Activated CD4-positive, alpha-beta T cell treated with anti-CD3 and anti-CD28 coated beads for 36 hours (primary cell): ENCODE data around the gene SPTA1. TPM values are rescaled to one million over a fixed set of nuclear protein-coding genes. Genes with fewer than 3 reads are reported as not detected.

ENCODE experiments used
- ATAC-seq: fragments of 200-7000 bp; cut with Tn5 transposase; one replicate; pipeline ENCODE4 v1.10.0; 2021; ENCODE audit warnings: mild to moderate bottlenecking, moderate library complexity
- CTCF ChIA-PET: fragments of 350-600 bp; sonication (Branson Sonifier 250); formaldehyde crosslinking; loops from one replicate; lab custom pipeline; 2021; ENCODE audit warnings: antibody characterized with exemption; lab: Charles Lee
- POLR2A ChIA-PET: fragments of 350-600 bp; sonication (Branson Sonifier 250); formaldehyde crosslinking; loops from one replicate; lab custom pipeline; 2021; ENCODE audit warnings: antibody characterized with exemption, inconsistent platforms; lab: Charles Lee
- DNase-seq: peaks from one replicate; pipeline ENCODE4 v3.0.0-alpha.2; 2020
- H3K27ac Mint-ChIP-seq: one replicate; pipeline ENCODE4 v1.8.0; 2021; ENCODE audit warnings: mixed read lengths
- H3K27me3 Mint-ChIP-seq: one replicate; pipeline ENCODE4 v1.8.0; 2021; ENCODE audit warnings: mixed read lengths
- H3K36me3 Mint-ChIP-seq: one replicate; pipeline ENCODE4 v1.8.0; 2021; ENCODE audit warnings: low read depth, mixed read lengths
- H3K4me1 Mint-ChIP-seq: one replicate; pipeline ENCODE4 v1.8.0; 2021; ENCODE audit warnings: mixed read lengths
- H3K4me3 Mint-ChIP-seq: one replicate; pipeline ENCODE4 v1.8.0; 2021; ENCODE audit warnings: mild to moderate bottlenecking, moderate library complexity, mixed read lengths
- H3K9me3 Mint-ChIP-seq: one replicate; pipeline ENCODE4 v1.8.0; 2021; ENCODE audit warnings: low read depth, mixed read lengths
- intact Hi-C, 2 experiments: fragments of 100-400 bp; cut with DNase I in 1 of 2; cut with micrococcal nuclease in 1 of 2; formaldehyde crosslinking; loops; one replicate each; pipeline versions ENCODE4 v1.14.2 to v1.15.1; 2022 to 2024; cut with DNase I, micrococcal nuclease
- total RNA-seq, 2 experiments: library from RNA; stranded (reverse); gene quantifications; one replicate each; pipeline ENCODE4 v1.2.3, GENCODE V29; 2021

SPTA1 gene
- total RNA-seq, 2 experiments from 2014 or later: not detected

- no peaks in the 10 kb centered on the region for H3K36me3 Mint-ChIP-seq
- POLR2A ChIA-PET: no interaction called here
- H3K27ac Mint-ChIP-seq: no peak overlapping the region
Observed at GRCh38 chr1:158681606-158682005, 4.9 kb downstream of the SPTA1 start.

GRCh38 chr1:158679289-158679688 lies 7.2 kb downstream of the SPTA1 start:
- Mint-ChIP-seq H3K27me3 (peaks cover 9% of the 10 kb centered on the region), H3K27ac (no peak overlapping the region), H3K4me3 (no peak overlapping the region), H3K36me3 (no peaks in the 10 kb centered on the region), H3K4me1 (no peaks in the 10 kb centered on the region), H3K9me3 (no peaks in the 10 kb centered on the region)
- POLR2A ChIA-PET: no interaction called here
- intact Hi-C loops: no loop called here
- ATAC-seq (no peak), DNase-seq (no peak)
- CTCF ChIA-PET: interaction anchor here (0.6 to 0.8 kb wide), 2 partner anchors 9 to 16 kb away, joined by 3 to 4 read pairs; no protein-coding TSS in a partner anchor

More at GRCh38 chr1:158681606-158682005, 4.9 kb downstream of the SPTA1 start:
- ATAC-seq: no peak
- Mint-ChIP-seq H3K4me1 (no peaks in the 10 kb centered on the region), H3K27me3 (peaks cover 14% of the 10 kb centered on the region), H3K9me3 (no peaks in the 10 kb centered on the region), H3K4me3 (no peak overlapping the region)
- CTCF ChIA-PET: no interaction called here
- DNase-seq: no peak
- intact Hi-C loops: no loop called here

GRCh38 chr1:158675563-158676323 lies 10.8 kb downstream of the SPTA1 start:
- Mint-ChIP-seq H3K4me1 (no peaks in the 10 kb centered on the region), H3K9me3 (no peaks in the 10 kb centered on the region), H3K36me3 (no peaks in the 10 kb centered on the region), H3K4me3 (no peak overlapping the region), H3K27me3 (peaks cover 2% of the 10 kb centered on the region), H3K27ac (no peak overlapping the region)
- DNase-seq (no peak), ATAC-seq (no peak)
- intact Hi-C loops: no loop called here
- ChIA-PET POLR2A (no interaction called here), CTCF (interaction anchor here (0.6 kb wide), 1 partner anchor 10 kb away, joined by 3 read pairs; no protein-coding TSS in a partner anchor)

- Mint-ChIP-seq H3K36me3 (no peaks in the 10 kb centered on the region), H3K9me3 (no peaks in the 10 kb centered on the region), H3K4me3 (no peak overlapping the region), H3K4me1 (no peaks in the 10 kb centered on the region), H3K27ac (no peak overlapping the region), H3K27me3 (peaks cover 2% of the 10 kb centered on the region)
- ChIA-PET POLR2A (no interaction called here), CTCF (interaction anchor here (0.9 kb wide), 1 partner anchor 397 kb away, joined by 4 read pairs; no protein-coding TSS in a partner anchor)
- intact Hi-C loops: no loop called here
- ATAC-seq (no peak), DNase-seq (no peak)
Observed at GRCh38 chr1:158674302-158674701, 12.2 kb downstream of the SPTA1 start.

- Mint-ChIP-seq H3K27ac (no peak overlapping the region), H3K27me3 (peaks cover 9% of the 10 kb centered on the region), H3K9me3 (no peaks in the 10 kb centered on the region), H3K4me3 (no peak overlapping the region), H3K4me1 (no peaks in the 10 kb centered on the region), H3K36me3 (no peaks in the 10 kb centered on the region)
- intact Hi-C loops: no loop called here
- DNase-seq: no peak
- ChIA-PET CTCF (interaction anchor here (0.7 kb wide), 1 partner anchor 10 kb away, joined by 3 read pairs; no protein-coding TSS in a partner anchor), POLR2A (no interaction called here)
- no peak for ATAC-seq
Observed at GRCh38 chr1:158666037-158666436, 20.5 kb downstream of the SPTA1 start.

- Mint-ChIP-seq H3K27me3 (peaks cover 4% of the 10 kb centered on the region), H3K4me3 (no peak overlapping the region), H3K36me3 (no peaks in the 10 kb centered on the region), H3K4me1 (peaks cover 3% of the 10 kb centered on the region), H3K27ac (no peak overlapping the region), H3K9me3 (no peaks in the 10 kb centered on the region)
- ChIA-PET POLR2A (no interaction called here), CTCF (no interaction called here)
- ATAC-seq (no peak), DNase-seq (peak; percentile 4)
- intact Hi-C loops: loop anchor here in 1 of 2 experiments (10.0 kb wide), 1 partner anchor 340 kb away; no protein-coding TSS in a partner anchor
Observed at GRCh38 chr1:158654571-158654970, 31.9 kb downstream of the SPTA1 start.

GRCh38 chr1:158654086-158654485 lies 32.4 kb downstream of the SPTA1 start:
- H3K36me3 Mint-ChIP-seq: no peaks in the 10 kb centered on the region
- DNase-seq (no peak), ATAC-seq (no peak)
- no peak overlapping the region for H3K27ac Mint-ChIP-seq
- H3K9me3 Mint-ChIP-seq: no peaks in the 10 kb centered on the region
- ChIA-PET CTCF (no interaction called here), POLR2A (no interaction called here)
- H3K27me3 Mint-ChIP-seq: peaks cover 4% of the 10 kb centered on the region
- H3K4me3 Mint-ChIP-seq: no peak overlapping the region
- H3K4me1 Mint-ChIP-seq: peaks cover 3% of the 10 kb centered on the region
- intact Hi-C loops: loop anchor here in 1 of 2 experiments (10.0 kb wide), 1 partner anchor 341 kb away; no protein-coding TSS in a partner anchor

- H3K36me3 Mint-ChIP-seq: no peaks in the 10 kb centered on the region
- DNase-seq: no peak
- no peaks in the 10 kb centered on the region for H3K9me3 Mint-ChIP-seq
- POLR2A ChIA-PET: no interaction called here
- peaks cover 3% of the 10 kb centered on the region for H3K4me1 Mint-ChIP-seq
- intact Hi-C loops: loop anchor here in 1 of 2 experiments (10.0 kb wide), 1 partner anchor 342 kb away; no protein-coding TSS in a partner anchor
- H3K4me3 Mint-ChIP-seq: no peak overlapping the region
- no peak overlapping the region for H3K27ac Mint-ChIP-seq
- ATAC-seq: no peak
- peaks cover 4% of the 10 kb centered on the region for H3K27me3 Mint-ChIP-seq
- CTCF ChIA-PET: no interaction called here
Observed at GRCh38 chr1:158652721-158653334, 33.7 kb downstream of the SPTA1 start.

GRCh38 chr1:158649052-158649451 lies 37.5 kb downstream of the SPTA1 start:
- DNase-seq (no peak), ATAC-seq (no peak)
- CTCF ChIA-PET: no interaction called here
- Mint-ChIP-seq H3K4me3 (no peak overlapping the region), H3K27ac (no peak overlapping the region), H3K9me3 (no peaks in the 10 kb centered on the region), H3K36me3 (no peaks in the 10 kb centered on the region), H3K27me3 (peaks cover 2% of the 10 kb centered on the region), H3K4me1 (peaks cover 8% of the 10 kb centered on the region)
- POLR2A ChIA-PET: no interaction called here
- intact Hi-C loops: no loop called here

GRCh38 chr1:158646465-158646864 lies 40.0 kb downstream of the SPTA1 start:
- ChIA-PET CTCF (no interaction called here), POLR2A (no interaction called here)
- Mint-ChIP-seq H3K27ac (no peak overlapping the region), H3K4me3 (no peak overlapping the region), H3K4me1 (peaks cover 8% of the 10 kb centered on the region), H3K36me3 (no peaks in the 10 kb centered on the region), H3K27me3 (peaks cover 4% of the 10 kb centered on the region), H3K9me3 (no peaks in the 10 kb centered on the region)
- DNase-seq: no peak
- intact Hi-C loops: no loop called here
- ATAC-seq: no peak

- peaks cover 8% of the 10 kb centered on the region for H3K4me1 Mint-ChIP-seq
- ATAC-seq (no peak), DNase-seq (no peak)
- H3K4me3 Mint-ChIP-seq: no peak overlapping the region
- no peak overlapping the region for H3K27ac Mint-ChIP-seq
- no peaks in the 10 kb centered on the region for H3K9me3 Mint-ChIP-seq
- POLR2A ChIA-PET: no interaction called here
- intact Hi-C loops: no loop called here
- CTCF ChIA-PET: interaction anchor here (0.8 kb wide), 1 partner anchor 94 kb away, joined by 3 read pairs; no protein-coding TSS in a partner anchor
- peaks cover 2% of the 10 kb centered on the region for H3K27me3 Mint-ChIP-seq
- no peaks in the 10 kb centered on the region for H3K36me3 Mint-ChIP-seq
Observed at GRCh38 chr1:158644449-158644848, 42.1 kb downstream of the SPTA1 start.
